GM18520 (cell line): ENCODE measurements around the gene KIF5A.
"Not testable (repeated sequence)": the region's sequence is repeated elsewhere in the genome, so short reads cannot be mapped to it uniquely, and the experiment has no call there.

ENCODE experiments used
- ATAC-seq: cut with Tn5 transposase; IDR thresholded peaks from one replicate; pipeline ENCODE4 v1.9.1; 2021; ENCODE audit not compliant: unreplicated experiment

Gene KIF5A

DNA sequence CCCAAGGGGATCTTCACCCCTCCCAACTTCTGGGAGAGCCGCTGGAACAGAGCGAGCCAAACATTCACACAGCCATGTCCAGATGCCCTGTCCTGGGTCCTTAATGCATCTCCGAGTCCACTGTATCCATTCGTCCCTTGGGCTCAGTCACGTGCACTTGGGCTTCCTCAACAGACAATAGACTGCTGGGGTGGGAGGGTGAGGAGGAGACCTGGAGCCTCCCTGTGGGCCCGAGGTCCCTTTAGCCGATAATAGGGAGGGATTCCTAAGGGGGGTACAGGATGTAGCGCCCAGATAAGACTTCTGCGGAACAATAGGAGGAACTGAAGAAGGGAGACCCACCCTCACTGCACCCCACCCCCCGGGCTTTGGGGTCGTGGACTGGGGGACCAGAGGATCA lies 68.1 kb downstream of the KIF5A start:
- ATAC-seq, result no peak

- ATAC-seq, result not testable (repeated sequence)
Observed at GRCh38 chr12:57618431-57618830, 68.6 kb downstream of the KIF5A start.

- no peak for ATAC-seq
Observed at GRCh38 chr12:57618966-57619433, 69.2 kb downstream of the KIF5A start.

GRCh38 chr12:57619434-57620244 lies 69.8 kb downstream of the KIF5A start:
- no peak for ATAC-seq

DNA sequence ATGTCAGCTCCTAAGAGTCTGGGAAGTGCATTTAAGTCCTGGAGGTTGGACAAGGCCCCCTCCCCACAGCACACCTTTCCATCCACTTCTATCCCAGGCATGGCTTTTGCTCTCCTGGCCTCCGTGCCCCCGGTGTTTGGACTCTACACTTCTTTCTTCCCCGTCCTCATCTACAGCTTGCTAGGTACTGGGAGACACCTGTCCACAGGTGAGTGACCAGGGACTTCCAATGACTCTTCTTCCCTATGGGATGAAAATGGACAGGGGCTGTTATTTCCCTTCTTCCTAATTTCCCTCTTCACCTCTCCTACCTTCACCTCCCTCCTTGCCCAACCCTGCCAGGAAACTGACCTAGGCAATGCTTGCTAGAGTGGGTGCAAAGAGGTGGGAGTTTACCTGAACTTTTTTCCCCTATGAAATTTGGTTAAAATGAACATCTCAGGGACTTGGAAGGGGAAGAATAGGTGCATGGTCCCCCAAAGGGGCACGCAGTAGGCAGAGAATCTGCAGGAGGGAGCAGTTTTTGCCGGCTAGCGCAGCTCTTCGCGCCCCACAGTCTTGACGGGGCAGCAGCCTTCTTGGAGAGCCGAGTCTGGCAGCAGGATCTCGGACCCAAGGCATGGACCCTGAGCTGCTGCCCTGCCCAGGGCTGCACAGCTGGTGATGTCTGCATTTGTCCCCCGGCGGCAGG lies 70.5 kb downstream of the KIF5A start:
- no peak for ATAC-seq

GRCh38 chr12:57620936-57621496 lies 71.2 kb downstream of the KIF5A start:
- ATAC-seq, result no peak

- ATAC-seq, result no peak
Observed at GRCh38 chr12:57621497-57622292, 71.9 kb downstream of the KIF5A start.

DNA sequence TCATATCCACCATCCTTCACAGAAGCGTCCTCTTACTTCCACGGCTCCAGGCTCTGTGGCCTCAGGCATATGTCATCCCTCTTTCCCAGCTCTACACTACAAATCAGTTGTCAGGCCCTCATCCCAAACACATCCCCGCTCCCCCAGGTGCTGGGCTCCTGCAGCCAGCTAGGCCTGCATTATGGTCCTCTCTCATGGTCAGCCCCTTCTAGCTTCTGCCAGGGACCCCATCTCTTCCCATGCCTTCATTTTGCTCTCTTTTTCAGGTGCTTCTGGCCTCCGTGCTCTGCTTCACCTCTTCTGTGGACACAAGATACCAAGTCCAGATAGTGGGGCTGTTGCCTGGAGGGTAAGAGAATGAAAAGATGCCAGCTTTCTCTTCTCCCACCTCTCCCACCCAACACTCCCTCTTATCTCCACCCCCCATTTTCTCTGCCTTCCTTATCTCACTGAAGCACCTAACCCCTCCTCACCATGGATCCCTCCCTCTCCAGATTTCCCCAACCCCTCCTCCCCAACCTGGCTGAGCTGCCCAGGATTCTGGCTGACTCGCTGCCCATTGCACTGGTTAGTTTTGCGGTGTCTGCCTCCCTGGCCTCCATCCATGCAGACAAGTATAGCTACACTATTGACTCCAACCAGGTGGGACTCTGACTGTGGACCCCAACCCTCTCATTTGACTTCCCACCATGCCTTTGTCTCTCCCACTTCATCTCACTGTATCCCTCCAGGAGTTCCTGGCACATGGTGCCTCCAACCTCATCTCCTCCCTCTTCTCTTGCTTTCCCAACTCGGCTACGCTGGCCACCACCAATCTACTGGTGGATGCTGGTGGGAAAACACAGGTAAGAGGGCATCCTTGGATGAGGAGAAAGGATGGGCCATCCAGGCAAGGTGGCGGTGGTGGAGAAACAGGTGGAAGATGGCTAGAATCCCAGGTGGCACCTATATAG lies 72.7 kb downstream of the KIF5A start:
- ATAC-seq, result no peak

DNA sequence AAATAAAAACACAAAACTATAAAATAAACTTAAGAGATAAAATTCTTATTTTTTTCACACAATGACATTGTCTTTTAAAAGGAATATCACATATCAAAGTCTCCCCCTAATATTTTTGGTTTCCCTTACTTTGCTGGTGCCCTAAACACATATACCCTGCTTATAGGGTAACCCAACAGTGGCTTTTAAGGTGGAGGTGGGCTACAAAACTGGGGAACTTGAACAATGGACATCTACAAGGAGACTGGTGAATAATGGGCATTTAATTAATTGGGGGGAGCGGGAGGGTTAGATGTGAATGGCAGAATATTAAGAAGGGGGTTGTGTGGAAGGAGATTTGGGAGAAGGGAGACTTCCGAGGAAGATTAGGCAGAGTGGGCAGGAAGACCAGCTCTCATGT lies 73.5 kb downstream of the KIF5A start:
- no peak for ATAC-seq

GRCh38 chr12:57623811-57624390 lies 74.1 kb downstream of the KIF5A start:
- ATAC-seq, result no peak

- no peak for ATAC-seq
Observed at GRCh38 chr12:57624441-57625220, 74.8 kb downstream of the KIF5A start.

- no peak for ATAC-seq
Observed at GRCh38 chr12:57625261-57626032, 75.6 kb downstream of the KIF5A start.

DNA sequence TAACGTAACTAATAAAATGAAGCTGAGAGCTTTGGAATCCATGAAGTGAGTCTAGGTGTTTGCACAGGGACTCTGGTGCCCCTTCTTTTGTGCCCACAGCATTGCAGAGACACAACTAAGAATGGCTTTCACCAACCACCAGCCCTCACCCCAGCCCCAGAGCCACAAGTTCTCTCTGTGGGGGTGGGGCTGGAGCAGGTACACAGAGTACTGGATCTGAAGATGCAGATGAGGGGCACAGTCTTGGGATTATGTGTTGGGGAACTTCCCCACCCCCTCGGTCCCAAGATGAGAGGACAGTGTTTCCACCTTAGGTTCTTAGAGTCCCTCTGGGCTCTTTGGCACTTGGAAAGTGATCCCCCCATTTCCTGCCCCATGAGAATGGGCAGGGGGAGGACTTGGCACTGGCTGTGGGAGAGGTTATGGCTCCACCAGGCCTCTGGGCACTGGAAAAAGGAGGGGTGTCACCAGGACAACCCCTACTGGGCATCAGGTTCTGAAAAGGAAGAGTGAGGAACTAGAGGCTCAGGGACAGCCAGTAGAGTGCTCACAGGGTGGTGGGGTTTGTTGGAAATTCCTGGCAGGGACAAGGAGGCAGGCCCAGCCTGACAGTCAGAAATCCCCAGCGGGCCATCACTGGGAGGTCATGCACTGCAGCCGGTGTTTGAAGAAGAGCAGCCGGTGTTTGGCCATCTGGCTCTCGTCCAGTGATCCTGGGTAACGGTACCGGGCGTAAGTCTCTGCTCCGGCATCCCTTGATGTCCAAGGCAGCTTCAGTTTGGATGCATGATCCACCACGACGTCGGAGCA lies 76.5 kb downstream of the KIF5A start:
- ATAC-seq, result no peak

GRCh38 chr12:57626921-57627445 lies 77.1 kb downstream of the KIF5A start:
- ATAC-seq, result no peak

DNA sequence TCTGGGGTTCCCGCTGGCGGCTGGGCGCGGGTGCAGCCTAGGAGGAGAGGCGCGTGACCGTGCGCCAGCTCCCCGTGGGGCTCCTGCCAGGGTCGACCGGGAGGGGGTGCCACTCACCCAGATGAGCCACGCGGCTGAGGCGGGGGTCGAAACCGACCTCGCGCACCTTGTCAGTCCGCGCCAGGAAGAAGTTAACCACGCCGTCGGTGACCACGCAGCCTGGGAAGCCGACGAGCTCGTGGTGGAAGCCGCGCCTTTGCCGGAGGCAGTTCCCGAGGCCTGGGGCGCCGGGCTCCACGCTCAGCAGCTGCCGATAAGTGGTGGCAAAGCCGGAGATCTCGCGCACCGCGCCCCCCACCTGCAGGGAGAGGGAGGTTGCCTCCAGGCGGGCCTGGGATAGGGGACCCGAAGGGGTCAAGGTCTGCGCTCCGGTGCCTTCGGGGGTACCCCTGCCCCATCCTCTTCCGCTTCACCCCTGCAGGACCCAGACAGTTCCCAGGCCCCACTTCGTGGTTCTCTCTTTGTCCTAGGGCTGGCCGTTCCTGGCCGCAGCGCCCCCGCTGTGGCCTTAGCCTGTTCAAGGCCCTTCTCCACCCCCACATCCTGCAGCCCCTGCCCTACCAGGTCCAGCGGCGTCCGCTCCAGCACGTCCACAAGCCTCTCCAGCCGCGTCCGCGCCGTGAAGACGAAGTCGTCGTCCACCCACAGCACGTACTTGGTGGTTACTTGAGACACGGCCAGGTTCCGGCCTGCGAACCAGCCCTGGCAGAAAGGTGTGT lies 77.8 kb downstream of the KIF5A start:
- no peak for ATAC-seq
